CD14-positive monocyte (primary cell): ENCODE data around the gene PPP4R1. TPM values are rescaled to one million over a fixed set of nuclear protein-coding genes. Genes with fewer than 3 reads are reported as not detected.

ENCODE experiments used
- DNase-seq, 3 donors: peaks; one replicate each; pipeline ENCODE4 v3.0.0-alpha.2; 2011 to 2022
- H2AFZ ChIP-seq: 2 replicates; pipeline ENCODE4 v1.6.0; 2012; ENCODE audit warnings: mild to moderate bottlenecking, low read depth, low read length, inconsistent platforms; ENCODE audit not compliant: insufficient read depth, poor library complexity, severe bottlenecking
- H3K27ac ChIP-seq, 2 donors: 1 replicate in 1 of 2; 2 replicates in 1 of 2; pipeline ENCODE4 v1.5.1; 2012 to 2013; ENCODE audit warnings: low read length in 2 of 2, control low read depth in 1 of 2, inconsistent platforms in 1 of 2, low read depth in 1 of 2, mild to moderate bottlenecking in 1 of 2
- H3K27me3 ChIP-seq, 2 donors: one replicate each; pipeline versions ENCODE4 v1.6.0 to v1.6.1; 2011 to 2013; ENCODE audit warnings: low read length in 2 of 2; ENCODE audit not compliant: control insufficient read depth in 2 of 2, insufficient read depth in 2 of 2
- H3K36me3 ChIP-seq, 2 donors: replicated peaks in 1 of 2; 1 replicate in 1 of 2; 2 replicates in 1 of 2; pipeline versions ENCODE4 v1.5.1 to v1.6.1; 2012 to 2013; ENCODE audit warnings: low read length in 2 of 2, control low read depth in 1 of 2, inconsistent platforms in 1 of 2, mild to moderate bottlenecking in 1 of 2; ENCODE audit not compliant: insufficient read depth in 2 of 2, control insufficient read depth in 1 of 2
- H3K4me1 ChIP-seq, 2 donors: 1 replicate in 1 of 2; 2 replicates in 1 of 2; pipeline versions ENCODE4 v1.5.1 to v1.6.1; 2012 to 2013; ENCODE audit warnings: low read length in 2 of 2, control low read depth in 1 of 2, inconsistent platforms in 1 of 2, mild to moderate bottlenecking in 1 of 2, moderate library complexity in 1 of 2; ENCODE audit not compliant: insufficient read depth in 2 of 2, control insufficient read depth in 1 of 2
- H3K4me2 ChIP-seq: replicated peaks from 2 replicates; pipeline ENCODE3; 2012; ENCODE audit warnings: low read length, moderate library complexity, mild to moderate bottlenecking; ENCODE audit not compliant: poor library complexity, severe bottlenecking; ENCODE audit errors: extremely low read depth
- H3K4me3 ChIP-seq, 3 experiments: fragments of 200-600 bp in 1 of 3; sonication (generic) in 1 of 3; replicated peaks in 1 of 3; 1 replicate in 2 of 3; 2 replicates in 1 of 3; pipeline ENCODE4 v1.5.1; 2011 to 2013; ENCODE audit warnings: low read length in 3 of 3, mild to moderate bottlenecking in 3 of 3, control low read depth in 2 of 3, low read depth in 2 of 3, inconsistent platforms in 1 of 3, moderate library complexity in 1 of 3
- H3K79me2 ChIP-seq: 2 replicates; pipeline ENCODE4 v1.6.0; 2012; ENCODE audit warnings: mild to moderate bottlenecking, control low read depth, inconsistent platforms, low read length, moderate library complexity; ENCODE audit not compliant: insufficient read depth
- H3K9ac ChIP-seq: 2 replicates; pipeline ENCODE4 v1.6.0; 2017; ENCODE audit warnings: low read length, mild to moderate bottlenecking; ENCODE audit not compliant: insufficient read depth, poor library complexity, severe bottlenecking
- H3K9me3 ChIP-seq, 2 donors: replicated peaks in 1 of 2; 1 replicate in 1 of 2; 2 replicates in 1 of 2; pipeline versions ENCODE4 v1.5.1 to v1.6.1; 2012 to 2013; ENCODE audit warnings: low read length in 2 of 2, control low read depth in 1 of 2; ENCODE audit not compliant: control insufficient read depth in 1 of 2, insufficient read depth in 1 of 2
- H4K20me1 ChIP-seq: 2 replicates; pipeline ENCODE4 v1.6.0; 2012; ENCODE audit warnings: mild to moderate bottlenecking, low read length, control low read depth, moderate library complexity; ENCODE audit not compliant: insufficient read depth
- H3K27ac Mint-ChIP-seq, 7 donors: one replicate each; pipeline ENCODE4 v1.8.0; 2020; ENCODE audit warnings: mild to moderate bottlenecking in 7 of 7, mixed read lengths in 7 of 7, moderate library complexity in 6 of 7, inconsistent platforms in 2 of 7
- H3K27me3 Mint-ChIP-seq, 3 donors: one replicate each; pipeline ENCODE4 v1.8.0; 2021 to 2022; ENCODE audit warnings: low read depth in 3 of 3, mild to moderate bottlenecking in 3 of 3, mixed read lengths in 3 of 3, moderate library complexity in 3 of 3, inconsistent platforms in 1 of 3
- H3K36me3 Mint-ChIP-seq, 2 donors: one replicate each; pipeline ENCODE4 v1.8.0; 2020; ENCODE audit warnings: mixed read lengths in 2 of 2, inconsistent platforms in 1 of 2, mild to moderate bottlenecking in 1 of 2
- H3K4me1 Mint-ChIP-seq: one replicate; pipeline ENCODE4 v1.8.0; 2020; ENCODE audit warnings: mild to moderate bottlenecking, mixed read lengths
- H3K4me3 Mint-ChIP-seq, 2 donors: one replicate each; pipeline ENCODE4 v1.8.0; 2020; ENCODE audit warnings: mild to moderate bottlenecking in 2 of 2, mixed read lengths in 2 of 2, moderate library complexity in 1 of 2
- H3K9me3 Mint-ChIP-seq, 7 donors: one replicate each; pipeline ENCODE4 v1.8.0; 2020 to 2022; ENCODE audit warnings: mixed read lengths in 7 of 7, mild to moderate bottlenecking in 6 of 7, moderate library complexity in 6 of 7, inconsistent platforms in 2 of 7
- WGBS: methylation state at CpG from one replicate; pipeline ENCODE4 v1.1.5; 2013; ENCODE audit warnings: missing lambda C conversion rate; ENCODE audit not compliant: insufficient coverage; 5-methylcytosine and 5-hydroxymethylcytosine counted together
- intact Hi-C, 2 donors: fragments of 100-400 bp; cut with micrococcal nuclease; formaldehyde crosslinking; loops; one replicate each; pipeline versions ENCODE4 v1.15.0 to v1.15.1; 2023
- polyA plus RNA-seq, 3 donors: library from polyadenylated mRNA; depleted of rRNA in 1 of 3; unstranded in 2 of 3; stranded (reverse) in 1 of 3; fragments of 300-500 nt in 2 of 3; fragments of >200 nt in 1 of 3; fragmentation: Illumina TruSeq in 2 of 3; gene quantifications; 1 replicate in 2 of 3; 2 replicates in 1 of 3; pipeline ENCODE4 v1.2.3, GENCODE V29; 2012 to 2021
- TF ChIP-seq, protein P1 (sequence below): fragments of 200-600 bp; IDR thresholded peaks from one replicate; pipeline ENCODE4 v1.8.0; 2022; ENCODE audit warnings: antibody characterized with exemption, mild to moderate bottlenecking

The PPP4R1 gene
- polyA plus RNA-seq, 3 donors = 22.0 to 45.3 (median 24.6) TPM

- Histone ChIP-seq H3K4me3 (no peak overlapping the region), H3K4me1 (peaks cover 23 to 24% of the 10 kb centered on the region in 2 donors), H3K27ac (no peak overlapping the region), H3K36me3 (no peaks in the 10 kb centered on the region), H4K20me1 (no peaks in the 10 kb centered on the region), H3K9ac (no peak overlapping the region), H3K9me3 (no peaks in the 10 kb centered on the region), H3K4me2 (peak overlapping the region; percentile 5), H3K79me2 (peaks cover 9% of the 10 kb centered on the region), H3K27me3 (no peaks in the 10 kb centered on the region), H2AFZ (no peak overlapping the region)
- DNase-seq = peak in 1 of 3 donors; percentile 14
- peaks cover 0 to 2% (median 0%) of the 10 kb centered on the region in 3 donors for H3K27me3 Mint-ChIP-seq
- TF ChIP-seq, protein P1, sequence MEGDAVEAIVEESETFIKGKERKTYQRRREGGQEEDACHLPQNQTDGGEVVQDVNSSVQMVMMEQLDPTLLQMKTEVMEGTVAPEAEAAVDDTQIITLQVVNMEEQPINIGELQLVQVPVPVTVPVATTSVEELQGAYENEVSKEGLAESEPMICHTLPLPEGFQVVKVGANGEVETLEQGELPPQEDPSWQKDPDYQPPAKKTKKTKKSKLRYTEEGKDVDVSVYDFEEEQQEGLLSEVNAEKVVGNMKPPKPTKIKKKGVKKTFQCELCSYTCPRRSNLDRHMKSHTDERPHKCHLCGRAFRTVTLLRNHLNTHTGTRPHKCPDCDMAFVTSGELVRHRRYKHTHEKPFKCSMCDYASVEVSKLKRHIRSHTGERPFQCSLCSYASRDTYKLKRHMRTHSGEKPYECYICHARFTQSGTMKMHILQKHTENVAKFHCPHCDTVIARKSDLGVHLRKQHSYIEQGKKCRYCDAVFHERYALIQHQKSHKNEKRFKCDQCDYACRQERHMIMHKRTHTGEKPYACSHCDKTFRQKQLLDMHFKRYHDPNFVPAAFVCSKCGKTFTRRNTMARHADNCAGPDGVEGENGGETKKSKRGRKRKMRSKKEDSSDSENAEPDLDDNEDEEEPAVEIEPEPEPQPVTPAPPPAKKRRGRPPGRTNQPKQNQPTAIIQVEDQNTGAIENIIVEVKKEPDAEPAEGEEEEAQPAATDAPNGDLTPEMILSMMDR = no peak
- intact Hi-C loops = loop anchor here (10.0 kb wide), 5 partner anchors 85 to 905 kb away; partner anchors contain the start of genes RAB31 (in 2 of the 2) and NAPG (in 1 of the 2)
- H3K27ac Mint-ChIP-seq = peak overlapping the region in 3 of 7 donors; percentile 55 to 73 (median 56)
- peak overlapping the region in 1 of 2 donors; percentile 59 for H3K4me3 Mint-ChIP-seq
- no peaks in the 10 kb centered on the region for H3K9me3 Mint-ChIP-seq
- H3K36me3 Mint-ChIP-seq = peaks cover 0 to 2% of the 10 kb centered on the region in 2 donors
- WGBS = no CpG with 5 or more reads among the region's 1 CpG
- peaks cover 23% of the 10 kb centered on the region for H3K4me1 Mint-ChIP-seq
Measured at GRCh38 chr18:9619545-9619944, 5.2 kb upstream of the PPP4R1 start.

GRCh38 chr18:9619056-9619455 is 4.7 kb upstream of the PPP4R1 start:
- Mint-ChIP-seq H3K27me3 (peaks cover 0 to 2% (median 0%) of the 10 kb centered on the region in 3 donors), H3K4me1 (peaks cover 23% of the 10 kb centered on the region), H3K4me3 (no peak overlapping the region), H3K27ac (no peak overlapping the region), H3K36me3 (peaks cover 0 to 2% of the 10 kb centered on the region in 2 donors), H3K9me3 (no peaks in the 10 kb centered on the region)
- H3K36me3 ChIP-seq = no peaks in the 10 kb centered on the region
- H3K4me2 ChIP-seq = no peak overlapping the region
- H3K4me1 ChIP-seq = peaks cover 23 to 24% of the 10 kb centered on the region in 2 donors
- H3K9ac ChIP-seq = no peak overlapping the region
- no peak overlapping the region for H3K4me3 ChIP-seq
- H2AFZ ChIP-seq = no peak overlapping the region
- no peaks in the 10 kb centered on the region for H3K27me3 ChIP-seq
- H3K9me3 ChIP-seq = no peaks in the 10 kb centered on the region
- no peak overlapping the region for H3K27ac ChIP-seq
- DNase-seq = no peak
- H3K79me2 ChIP-seq = peaks cover 9% of the 10 kb centered on the region
- WGBS = no CpG with 5 or more reads among the region's 3 CpGs
- no peaks in the 10 kb centered on the region for H4K20me1 ChIP-seq
- intact Hi-C loops = loop anchor here (10.0 kb wide), 5 partner anchors 86 to 906 kb away; partner anchors contain the start of genes RAB31 (in 2 of the 2) and NAPG (in 1 of the 2)
- TF ChIP-seq, protein P1 = no peak
